H1 (cell line): ENCODE data around the gene KIAA1755. TPM values are rescaled to one million over a fixed set of nuclear protein-coding genes. Genes with fewer than 3 reads are reported as not detected.

ENCODE experiments used
- CTCF ChIA-PET: fragments of 300-600 bp; sonication (Branson Sonifier 250); formaldehyde crosslinking; loops from one replicate; lab custom pipeline; 2021; ENCODE audit not compliant: partially characterized antibody; lab: Charles Lee
- POLR2A ChIA-PET: fragments of 300-600 bp; sonication (Branson Sonifier 250); formaldehyde crosslinking; loops from one replicate; lab custom pipeline; 2021; ENCODE audit warnings: inconsistent platforms; ENCODE audit not compliant: partially characterized antibody; lab: Charles Lee
- DNase-seq, 2 experiments: peaks; one replicate each; pipeline versions ENCODE4 v3.0.0 to v3.0.0-alpha.2; 2010 to 2022; ENCODE audit warnings: low spot score in 2 of 2, low read depth in 1 of 2, mixed read lengths in 1 of 2
- FAIRE-seq: peaks from 2 replicates; lab custom pipeline; 2011; peaks lifted over from hg19 to GRCh38; lab: Jason Lieb, UNC
- H2AFZ ChIP-seq: 2 replicates; pipeline ENCODE4 v1.8.1; 2012; ENCODE audit warnings: low read length, inconsistent platforms
- H2AK5ac ChIP-seq: 2 replicates; pipeline ENCODE4 v1.6.1; 2013; ENCODE audit warnings: low read depth, low read length
- H2BK120ac ChIP-seq: replicated peaks from 2 replicates; pipeline ENCODE3; 2013; ENCODE audit warnings: low read depth, low read length, inconsistent platforms
- H2BK12ac ChIP-seq: 2 replicates; pipeline ENCODE4 v1.6.1; 2013; ENCODE audit warnings: low read depth, low read length
- H2BK15ac ChIP-seq: 2 replicates; pipeline ENCODE4 v1.6.1; 2013; ENCODE audit warnings: low read length
- H2BK20ac ChIP-seq: 2 replicates; pipeline ENCODE4 v1.6.1; 2013; ENCODE audit warnings: low read length
- H2BK5ac ChIP-seq: 2 replicates; pipeline ENCODE4 v1.6.1; 2013; ENCODE audit warnings: low read depth, low read length
- H3K14ac ChIP-seq: 2 replicates; pipeline ENCODE4 v1.6.1; 2013; ENCODE audit warnings: inconsistent platforms; ENCODE audit not compliant: insufficient read length
- H3K18ac ChIP-seq: 2 replicates; pipeline ENCODE4 v1.6.1; 2013; ENCODE audit warnings: low read length; ENCODE audit errors: extremely low read depth
- H3K23ac ChIP-seq: 2 replicates; pipeline ENCODE4 v1.6.1; 2013; ENCODE audit warnings: inconsistent platforms; ENCODE audit not compliant: insufficient read length
- H3K23me2 ChIP-seq: 2 replicates; pipeline ENCODE4 v1.6.1; 2013; ENCODE audit warnings: low read depth, low read length
- H3K27ac ChIP-seq: 2 replicates; pipeline ENCODE4 v1.6.1; 2011; ENCODE audit warnings: low read depth, low read length, inconsistent platforms
- H3K27me3 ChIP-seq, 4 experiments: replicated peaks in 1 of 4; 1 replicate in 1 of 4; 2 replicates in 3 of 4; pipeline versions ENCODE4 v1.6.1 to v1.8.1; 2011 to 2013; ENCODE audit warnings: low read length in 3 of 4, mild to moderate bottlenecking in 3 of 4, inconsistent platforms in 2 of 4, mixed read lengths in 2 of 4, moderate library complexity in 1 of 4; ENCODE audit not compliant: control insufficient read depth in 3 of 4, insufficient read depth in 3 of 4; ENCODE audit errors: extremely low read depth in 1 of 4
- H3K36me3 ChIP-seq, 4 experiments: 2 replicates each; pipeline versions ENCODE4 v1.6.1 to v1.8.1; 2011 to 2013; ENCODE audit warnings: mild to moderate bottlenecking in 4 of 4, low read length in 3 of 4, moderate library complexity in 2 of 4, control low read depth in 1 of 4, inconsistent platforms in 1 of 4; ENCODE audit not compliant: insufficient read depth in 4 of 4, control insufficient read depth in 2 of 4
- H3K4ac ChIP-seq: replicated peaks from 2 replicates; pipeline ENCODE3; 2013; ENCODE audit warnings: low read length, low read depth, mixed read lengths, inconsistent platforms; ENCODE audit not compliant: insufficient read length
- H3K4me1 ChIP-seq, 4 experiments: replicated peaks in 1 of 4; 1 replicate in 1 of 4; 2 replicates in 3 of 4; pipeline versions ENCODE4 v1.6.1 to v1.8.1; 2011 to 2013; ENCODE audit warnings: low read length in 3 of 4, inconsistent platforms in 2 of 4, mixed read lengths in 1 of 4; ENCODE audit not compliant: insufficient read depth in 4 of 4, control insufficient read depth in 3 of 4
- H3K4me2 ChIP-seq, 2 experiments: 2 replicates each; pipeline versions ENCODE4 v1.6.1 to v1.8.1; 2011 to 2013; ENCODE audit warnings: low read depth in 2 of 2, low read length in 2 of 2, control low read depth in 1 of 2, inconsistent platforms in 1 of 2, mild to moderate bottlenecking in 1 of 2; ENCODE audit not compliant: insufficient read depth in 1 of 2
- H3K4me3 ChIP-seq, 4 experiments: fragments of 200-600, 300-600 bp in 1 of 4; sonication (generic), shearing (Covaris generic), sonication (Bioruptor Twin) in 1 of 4; 2 replicates each; pipeline versions ENCODE4 v1.5.1 to v1.8.1; 2011 to 2016; ENCODE audit warnings: low read length in 4 of 4, low read depth in 3 of 4, control low read depth in 2 of 4, inconsistent platforms in 2 of 4, mild to moderate bottlenecking in 2 of 4, mixed read lengths in 1 of 4, moderate library complexity in 1 of 4; ENCODE audit not compliant: insufficient read depth in 2 of 4; ENCODE audit errors: extremely low read depth in 1 of 4
- H3K56ac ChIP-seq: replicated peaks from 2 replicates; pipeline ENCODE3; 2013; ENCODE audit warnings: low read depth, mild to moderate bottlenecking, mixed read lengths, low read length, inconsistent platforms; ENCODE audit not compliant: insufficient read length
- H3K79me1 ChIP-seq: 2 replicates; pipeline ENCODE4 v1.6.1; 2013; ENCODE audit warnings: low read depth, low read length, control low read depth
- H3K79me2 ChIP-seq, 2 experiments: 2 replicates each; pipeline versions ENCODE4 v1.6.1 to v1.8.1; 2012 to 2013; ENCODE audit warnings: low read length in 2 of 2, mild to moderate bottlenecking in 2 of 2, inconsistent platforms in 1 of 2; ENCODE audit not compliant: insufficient read depth in 2 of 2, control insufficient read depth in 1 of 2
- H3K9ac ChIP-seq, 4 experiments: replicated peaks in 1 of 4; 1 replicate in 1 of 4; 2 replicates in 3 of 4; pipeline versions ENCODE4 v1.6.1 to v1.8.1; 2011 to 2013; ENCODE audit warnings: low read depth in 3 of 4, low read length in 3 of 4, control low read depth in 2 of 4, mild to moderate bottlenecking in 2 of 4, moderate library complexity in 2 of 4, inconsistent platforms in 1 of 4; ENCODE audit errors: extremely low read depth in 1 of 4
- H3K9me3 ChIP-seq, 2 experiments: 2 replicates each; pipeline versions ENCODE4 v1.6.1 to v1.8.1; 2012 to 2013; ENCODE audit warnings: mild to moderate bottlenecking in 2 of 2, moderate library complexity in 2 of 2, control low read depth in 1 of 2, inconsistent platforms in 1 of 2, low read depth in 1 of 2, low read length in 1 of 2, mixed read lengths in 1 of 2; ENCODE audit not compliant: insufficient read depth in 2 of 2
- H4K20me1 ChIP-seq, 2 experiments: replicated peaks in 1 of 2; 2 replicates each; pipeline versions ENCODE3 to v1.8.1; 2011 to 2013; ENCODE audit warnings: inconsistent platforms in 2 of 2, low read length in 2 of 2, mild to moderate bottlenecking in 1 of 2; ENCODE audit not compliant: insufficient read depth in 2 of 2, control insufficient read depth in 1 of 2
- H4K5ac ChIP-seq: 2 replicates; pipeline ENCODE4 v1.6.1; 2013; ENCODE audit warnings: low read length, low read depth, mixed read lengths, inconsistent platforms; ENCODE audit not compliant: insufficient read length
- H4K8ac ChIP-seq: 2 replicates; pipeline ENCODE4 v1.8.0; 2013; ENCODE audit warnings: mild to moderate bottlenecking, moderate library complexity, low read length, inconsistent platforms; ENCODE audit not compliant: insufficient read depth; ENCODE audit errors: extremely low read depth
- H4K91ac ChIP-seq: replicated peaks from 2 replicates; pipeline ENCODE3; 2013; ENCODE audit warnings: low read length, mixed read lengths, inconsistent platforms; ENCODE audit not compliant: insufficient read length
- CBX8 ChIP-seq: fragments of 300-800, 300-1000 bp; sonication (generic); IDR thresholded peaks from 2 replicates; pipeline ENCODE4 v1.7.1; 2016; ENCODE audit warnings: low read depth, low read length, borderline replicate concordance
- CREB1 ChIP-seq: IDR thresholded peaks from 2 replicates; pipeline ENCODE4 v1.6.1; 2012; ENCODE audit warnings: inconsistent platforms
- SIRT6 ChIP-seq: IDR thresholded peaks from one replicate; pipeline ENCODE4 v1.7.1; 2012; ENCODE audit warnings: low read length, inconsistent platforms
- SUZ12 ChIP-seq: fragments of 200-600 bp; sonication (generic); IDR thresholded peaks from 2 replicates; pipeline ENCODE4 v1.6.1; 2012; ENCODE audit warnings: mild to moderate bottlenecking, inconsistent platforms, low read length, moderate library complexity, mixed read lengths
- TAF1 ChIP-seq: IDR thresholded peaks from 2 replicates; pipeline ENCODE4 v1.6.1; 2011; ENCODE audit warnings: mild to moderate bottlenecking, low read depth, low read length
- ZNF274 ChIP-seq: IDR thresholded peaks from 2 replicates; pipeline ENCODE4 v1.7.0; 2012; ENCODE audit warnings: low read length, borderline replicate concordance; ENCODE audit errors: extremely low read depth
- WGBS, 2 experiments: shearing (Covaris generic) in 1 of 2; methylation state at CpG; one replicate each; pipeline versions ENCODE4 v1.1.6 to v1.1.7; 2013 to 2015; ENCODE audit warnings: low lambda C conversion rate in 2 of 2, mixed read lengths in 2 of 2, inconsistent platforms in 1 of 2, low coverage in 1 of 2, missing lambda C conversion rate in 1 of 2; ENCODE audit not compliant: insufficient replicate concordance in 2 of 2, insufficient coverage in 1 of 2, insufficient read length in 1 of 2; ENCODE audit errors: extremely low coverage in 1 of 2, missing lambda C conversion rate in 1 of 2; 5-methylcytosine and 5-hydroxymethylcytosine counted together
- polyA plus RNA-seq, 7 experiments: library from polyadenylated mRNA; depleted of rRNA in 3 of 7; stranded (reverse) in 5 of 7; unstranded in 2 of 7; fragments of >200 nt in 5 of 7; fragments of 200-250 nt in 2 of 7; gene quantifications; 1 replicate in 5 of 7; 2 replicates in 1 of 7; 4 replicates in 1 of 7; pipeline versions ENCODE4 v1.2.1 to v1.2.3, GENCODE V29; 2011 to 2013; ENCODE audit warnings: missing spikeins in 2 of 7, mixed read lengths in 2 of 7
- total RNA-seq: library from RNA; stranded (reverse); fragmentation: NEBNext Ultra II Directional; extraction: Animal tissue kit (Norgen Biotek cat#: 25700); gene quantifications from 2 replicates; pipeline ENCODE4 v1.2.1, GENCODE V29; 2021
- TF ChIP-seq, protein P1 (sequence below): IDR thresholded peaks from 2 replicates; pipeline ENCODE4 v1.6.1; 2012; ENCODE audit warnings: low read length, inconsistent platforms

Gene KIAA1755
- total and polyA plus RNA-seq, 2 of the 8 experiments (the other 6 are each of a cell fraction or from before 2014, with no cell fraction given): 0.23 TPM; not detected in 1

DNA sequence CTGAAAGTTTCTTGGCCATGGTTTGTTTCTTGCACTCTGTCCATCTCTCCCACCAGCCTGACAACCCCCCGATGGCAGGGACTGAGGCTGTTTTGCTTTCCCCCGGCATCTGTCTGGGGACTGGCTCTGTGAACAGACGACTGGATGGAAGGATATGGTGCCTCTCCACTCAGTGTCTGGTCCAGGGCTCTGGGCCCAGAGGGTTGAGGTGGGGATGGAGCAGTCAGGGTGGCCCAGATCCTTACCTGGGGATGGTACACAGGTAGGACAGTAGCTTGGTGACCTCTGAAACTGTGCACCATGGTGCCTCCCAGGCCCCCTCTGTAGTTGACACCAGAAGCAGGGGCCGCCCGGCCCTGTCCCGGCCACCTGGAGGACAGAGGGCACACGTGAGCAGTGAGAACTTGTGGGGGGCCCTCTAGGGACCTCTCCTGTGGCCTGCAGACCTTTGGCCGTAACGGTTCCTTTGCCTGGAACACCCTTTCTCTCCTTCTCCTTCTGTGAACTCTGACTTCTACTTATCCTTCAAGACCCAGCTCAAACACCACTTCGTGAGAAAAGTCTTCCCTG is 29.5 kb downstream of the KIAA1755 start:
- no peak overlapping the region for H3K18ac ChIP-seq
- H2BK120ac ChIP-seq: no peak overlapping the region
- no peak overlapping the region for H3K4ac ChIP-seq
- no peaks in the 10 kb centered on the region for H3K79me1 ChIP-seq
- FAIRE-seq: no peak
- peak overlapping the region; percentile 36; the same call in 1 of the 2 replicates for H4K8ac ChIP-seq
- no peak overlapping the region for H3K9ac ChIP-seq
- H3K36me3 ChIP-seq: no peaks in the 10 kb centered on the region
- no peak overlapping the region for H2BK20ac ChIP-seq
- H3K23ac ChIP-seq: no peak overlapping the region
- no peak for DNase-seq
- POLR2A ChIA-PET: no interaction called here
- no peak overlapping the region for H2BK12ac ChIP-seq
- 88% methylated on average over 10 of the region's 10 CpGs; no CpG with 5 or more reads in 1 of the 2 experiments for WGBS, 2 experiments
- H4K5ac ChIP-seq: no peak overlapping the region
- 0 out of 4 replicates have a peak, but pooled peaks cover 0 to 3% of the 10 kb centered on the region in 2 experiments for H3K9me3 ChIP-seq
- no peak overlapping the region for H3K4me3 ChIP-seq
- TF ChIP-seq, protein P1, sequence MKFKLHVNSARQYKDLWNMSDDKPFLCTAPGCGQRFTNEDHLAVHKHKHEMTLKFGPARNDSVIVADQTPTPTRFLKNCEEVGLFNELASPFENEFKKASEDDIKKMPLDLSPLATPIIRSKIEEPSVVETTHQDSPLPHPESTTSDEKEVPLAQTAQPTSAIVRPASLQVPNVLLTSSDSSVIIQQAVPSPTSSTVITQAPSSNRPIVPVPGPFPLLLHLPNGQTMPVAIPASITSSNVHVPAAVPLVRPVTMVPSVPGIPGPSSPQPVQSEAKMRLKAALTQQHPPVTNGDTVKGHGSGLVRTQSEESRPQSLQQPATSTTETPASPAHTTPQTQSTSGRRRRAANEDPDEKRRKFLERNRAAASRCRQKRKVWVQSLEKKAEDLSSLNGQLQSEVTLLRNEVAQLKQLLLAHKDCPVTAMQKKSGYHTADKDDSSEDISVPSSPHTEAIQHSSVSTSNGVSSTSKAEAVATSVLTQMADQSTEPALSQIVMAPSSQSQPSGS: no peak
- TF ChIP-seq SIRT6 (no peak), CBX8 (no peak), TAF1 (no peak), SUZ12 (no peak), CREB1 (no peak), ZNF274 (no peak)
- TF ChIP-seq, all 59 proteins: peak for 0
- Histone ChIP-seq H3K79me2 (no peaks in the 10 kb centered on the region), H3K23me2 (no peaks in the 10 kb centered on the region), H3K14ac (no peak overlapping the region), H3K56ac (no peak overlapping the region), H2AFZ (no peak overlapping the region), H3K27ac (no peak overlapping the region), H2AK5ac (no peak overlapping the region), H2BK15ac (no peak overlapping the region), H3K4me2 (no peak overlapping the region), H4K91ac (no peak overlapping the region), H2BK5ac (no peak overlapping the region), H3K4me1 (no peaks in the 10 kb centered on the region), H4K20me1 (no peaks in the 10 kb centered on the region), H3K27me3 (no peaks in the 10 kb centered on the region)
- CTCF ChIA-PET: interaction anchor here (0.6 to 6.8 kb wide), 16 partner anchors 9 to 178 kb away, joined by 3 to 58 read pairs (median 4); no protein-coding TSS in a partner anchor
